ENCODE measurements around the gene DCLK2. TPM values are rescaled to one million over a fixed set of nuclear protein-coding genes. Genes with fewer than 3 reads are reported as not detected.

DCLK2 gene
- total and polyA plus RNA-seq, 2 of the 13 experiments (the other 11 are each of a cell fraction or from before 2014, with no cell fraction given), result not detected

GRCh38 chr4:150135134-150135772 lies 57.0 kb downstream of the DCLK2 start:
- DNase-seq (ENCODE audit: low spot score) (no peak), FAIRE-seq (no peak), ATAC-seq (no peak)
- H3K27me3 ChIP-seq (ENCODE audit: control insufficient read depth in 1 of 2, insufficient read depth in 2 of 2, low read length in 2 of 2), result peaks cover 0 to 4% of the 10 kb centered on the region in 2 experiments; a peak in 1 of 5 replicates
- whole genome bisulfite sequencing (ENCODE audit: low lambda C conversion rate), result 13% methylated on average over 4 of the region's 4 CpGs
- no peaks in the 10 kb centered on the region for H3K9me3 ChIP-seq (ENCODE audit: low read length)
- no TSS peak for BruUV-seq (replicated peaks)
- ChIA-PET CTCF (ENCODE audit: low intra/inter-chr PET ratio, low total read pairs) (no interaction called here), POLR2A (no interaction called here)
- no peak overlapping the region for H2AFZ ChIP-seq (ENCODE audit: low read length)
- H3K9ac ChIP-seq (ENCODE audit: insufficient read depth, low read depth, low read length), result no peak overlapping the region
- H3K4me3 ChIP-seq (replicated peaks in 1 of 3; ENCODE audit: insufficient read depth in 1 of 3, low read depth in 2 of 3, low read length in 3 of 3), result no peak overlapping the region
- in situ Hi-C loops (cut with HindIII; ENCODE audit: extremely low pct_ligation_motif_present, low pct_unique_long_range_greater_than_20kb) (no loop called here), intact Hi-C loops (cut with micrococcal nuclease; ENCODE audit: unreplicated experiment) (no loop called here)
- no peaks in the 10 kb centered on the region for H3K4me1 ChIP-seq (ENCODE audit: insufficient read depth, low read length)
- H4K20me1 ChIP-seq (ENCODE audit: insufficient read depth, low read length), result no peaks in the 10 kb centered on the region
- H3K4me2 ChIP-seq (ENCODE audit: low read depth, low read length), result no peak overlapping the region
- TF ChIP-seq ESRRA (CRISPR knock-in tag; IDR thresholded peaks at IDR 0.05; ENCODE audit: low read depth) (no peak), ZNF615 (CRISPR knock-in tag; IDR thresholded peaks at IDR 0.05; ENCODE audit: borderline replicate concordance) (no peak), MAF1 (CRISPR knock-in tag; IDR thresholded peaks at IDR 0.05; ENCODE audit: borderline replicate concordance) (no peak), GATAD2A (CRISPR knock-in tag; IDR thresholded peaks at IDR 0.05) (no peak), SYNCRIP (IDR thresholded peaks at IDR 0.05; ENCODE audit: insufficient read depth, low read depth, low read length) (no peak), ATF2 (CRISPR knock-in tag; IDR thresholded peaks at IDR 0.05) (no peak), ZNF253 (CRISPR knock-in tag; IDR thresholded peaks at IDR 0.05; ENCODE audit: borderline replicate concordance) (no peak), ZNF703 (CRISPR knock-in tag; IDR thresholded peaks at IDR 0.05; ENCODE audit: borderline replicate concordance) (no peak)
- TF ChIP-seq, protein P1, sequence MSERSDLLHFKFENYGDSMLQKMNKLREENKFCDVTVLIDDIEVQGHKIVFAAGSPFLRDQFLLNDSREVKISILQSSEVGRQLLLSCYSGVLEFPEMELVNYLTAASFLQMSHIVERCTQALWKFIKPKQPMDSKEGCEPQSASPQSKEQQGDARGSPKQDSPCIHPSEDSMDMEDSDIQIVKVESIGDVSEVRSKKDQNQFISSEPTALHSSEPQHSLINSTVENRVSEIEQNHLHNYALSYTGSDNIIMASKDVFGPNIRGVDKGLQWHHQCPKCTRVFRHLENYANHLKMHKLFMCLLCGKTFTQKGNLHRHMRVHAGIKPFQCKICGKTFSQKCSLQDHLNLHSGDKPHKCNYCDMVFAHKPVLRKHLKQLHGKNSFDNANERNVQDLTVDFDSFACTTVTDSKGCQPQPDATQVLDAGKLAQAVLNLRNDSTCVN (CRISPR knock-in tag; IDR thresholded peaks at IDR 0.05; ENCODE audit: borderline replicate concordance), result no peak
- TF ChIP-seq, protein P2, sequence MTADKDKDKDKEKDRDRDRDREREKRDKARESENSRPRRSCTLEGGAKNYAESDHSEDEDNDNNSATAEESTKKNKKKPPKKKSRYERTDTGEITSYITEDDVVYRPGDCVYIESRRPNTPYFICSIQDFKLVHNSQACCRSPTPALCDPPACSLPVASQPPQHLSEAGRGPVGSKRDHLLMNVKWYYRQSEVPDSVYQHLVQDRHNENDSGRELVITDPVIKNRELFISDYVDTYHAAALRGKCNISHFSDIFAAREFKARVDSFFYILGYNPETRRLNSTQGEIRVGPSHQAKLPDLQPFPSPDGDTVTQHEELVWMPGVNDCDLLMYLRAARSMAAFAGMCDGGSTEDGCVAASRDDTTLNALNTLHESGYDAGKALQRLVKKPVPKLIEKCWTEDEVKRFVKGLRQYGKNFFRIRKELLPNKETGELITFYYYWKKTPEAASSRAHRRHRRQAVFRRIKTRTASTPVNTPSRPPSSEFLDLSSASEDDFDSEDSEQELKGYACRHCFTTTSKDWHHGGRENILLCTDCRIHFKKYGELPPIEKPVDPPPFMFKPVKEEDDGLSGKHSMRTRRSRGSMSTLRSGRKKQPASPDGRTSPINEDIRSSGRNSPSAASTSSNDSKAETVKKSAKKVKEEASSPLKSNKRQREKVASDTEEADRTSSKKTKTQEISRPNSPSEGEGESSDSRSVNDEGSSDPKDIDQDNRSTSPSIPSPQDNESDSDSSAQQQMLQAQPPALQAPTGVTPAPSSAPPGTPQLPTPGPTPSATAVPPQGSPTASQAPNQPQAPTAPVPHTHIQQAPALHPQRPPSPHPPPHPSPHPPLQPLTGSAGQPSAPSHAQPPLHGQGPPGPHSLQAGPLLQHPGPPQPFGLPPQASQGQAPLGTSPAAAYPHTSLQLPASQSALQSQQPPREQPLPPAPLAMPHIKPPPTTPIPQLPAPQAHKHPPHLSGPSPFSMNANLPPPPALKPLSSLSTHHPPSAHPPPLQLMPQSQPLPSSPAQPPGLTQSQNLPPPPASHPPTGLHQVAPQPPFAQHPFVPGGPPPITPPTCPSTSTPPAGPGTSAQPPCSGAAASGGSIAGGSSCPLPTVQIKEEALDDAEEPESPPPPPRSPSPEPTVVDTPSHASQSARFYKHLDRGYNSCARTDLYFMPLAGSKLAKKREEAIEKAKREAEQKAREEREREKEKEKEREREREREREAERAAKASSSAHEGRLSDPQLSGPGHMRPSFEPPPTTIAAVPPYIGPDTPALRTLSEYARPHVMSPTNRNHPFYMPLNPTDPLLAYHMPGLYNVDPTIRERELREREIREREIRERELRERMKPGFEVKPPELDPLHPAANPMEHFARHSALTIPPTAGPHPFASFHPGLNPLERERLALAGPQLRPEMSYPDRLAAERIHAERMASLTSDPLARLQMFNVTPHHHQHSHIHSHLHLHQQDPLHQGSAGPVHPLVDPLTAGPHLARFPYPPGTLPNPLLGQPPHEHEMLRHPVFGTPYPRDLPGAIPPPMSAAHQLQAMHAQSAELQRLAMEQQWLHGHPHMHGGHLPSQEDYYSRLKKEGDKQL (CRISPR knock-in tag; IDR thresholded peaks at IDR 0.05; ENCODE audit: low read depth), result no peak
- no peak overlapping the region for H3K27ac ChIP-seq (ENCODE audit: extremely low read length, insufficient read depth, low read length)
- no peaks in the 10 kb centered on the region for H3K79me2 ChIP-seq (ENCODE audit: insufficient read depth, low read length)
- no peaks in the 10 kb centered on the region for H3K36me3 ChIP-seq (replicated peaks in 1 of 2; ENCODE audit: control insufficient read depth in 1 of 2, insufficient read depth in 2 of 2, low read length in 2 of 2)
